NCI-H82 treated with DMSO at 0.1 percent for 48 hours (cell line): ENCODE measurements around the gene SUFU.

Experiments
- DNase-seq: peaks from one replicate; lab custom pipeline; 2025; ENCODE audit not compliant: unreplicated experiment; lab: John Stamatoyannopoulos, UW

Gene SUFU

GRCh38 chr10:102648269-102648888 is 144.6 kb downstream of the SUFU start:
- DNase-seq: no peak

DNA sequence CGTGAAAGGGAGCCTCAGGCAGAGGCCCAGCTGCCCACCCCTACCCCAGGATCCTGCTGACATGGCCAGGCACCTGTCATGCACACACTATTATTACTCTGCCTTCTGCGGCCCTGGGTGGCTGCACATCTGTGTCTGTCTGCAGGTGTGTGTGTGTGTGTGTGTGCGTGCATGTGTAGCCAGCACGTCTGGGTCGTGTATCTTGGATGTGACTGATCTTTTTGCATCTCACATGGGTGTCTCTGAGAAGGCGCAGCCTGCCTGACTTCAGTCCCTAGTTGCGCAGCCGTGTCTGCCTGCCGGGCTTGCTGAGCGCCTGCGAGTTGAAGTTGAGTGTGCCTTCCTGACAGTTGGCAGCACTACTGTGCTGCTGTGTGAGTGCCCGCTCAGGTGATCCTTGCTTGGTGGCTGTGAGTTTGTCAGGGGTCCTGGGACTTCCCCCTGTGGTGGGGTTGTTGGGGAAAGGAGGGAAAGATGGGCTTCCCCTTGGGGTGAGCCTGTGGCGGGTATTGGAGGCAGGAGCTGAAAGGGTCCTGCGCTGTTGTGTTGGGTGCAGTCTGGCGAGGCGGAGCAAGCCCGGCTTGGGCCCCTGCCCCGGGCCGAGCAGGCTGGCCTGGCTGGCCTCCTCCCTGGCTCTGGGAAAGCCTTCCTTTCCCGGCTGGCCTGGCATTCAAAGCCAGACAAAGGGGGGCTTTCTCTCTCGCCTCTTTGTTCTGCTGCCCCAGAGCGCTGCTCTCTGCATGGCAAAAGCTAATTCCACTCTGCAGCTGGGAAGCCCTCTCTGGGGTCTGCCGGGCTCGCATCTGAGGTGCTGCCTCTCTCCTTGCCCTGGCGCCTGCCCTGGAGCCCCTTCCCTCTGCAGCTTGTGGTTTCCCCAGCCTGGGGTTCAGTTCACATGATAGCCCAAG is 145.4 kb downstream of the SUFU start:
- no peak for DNase-seq

DNA sequence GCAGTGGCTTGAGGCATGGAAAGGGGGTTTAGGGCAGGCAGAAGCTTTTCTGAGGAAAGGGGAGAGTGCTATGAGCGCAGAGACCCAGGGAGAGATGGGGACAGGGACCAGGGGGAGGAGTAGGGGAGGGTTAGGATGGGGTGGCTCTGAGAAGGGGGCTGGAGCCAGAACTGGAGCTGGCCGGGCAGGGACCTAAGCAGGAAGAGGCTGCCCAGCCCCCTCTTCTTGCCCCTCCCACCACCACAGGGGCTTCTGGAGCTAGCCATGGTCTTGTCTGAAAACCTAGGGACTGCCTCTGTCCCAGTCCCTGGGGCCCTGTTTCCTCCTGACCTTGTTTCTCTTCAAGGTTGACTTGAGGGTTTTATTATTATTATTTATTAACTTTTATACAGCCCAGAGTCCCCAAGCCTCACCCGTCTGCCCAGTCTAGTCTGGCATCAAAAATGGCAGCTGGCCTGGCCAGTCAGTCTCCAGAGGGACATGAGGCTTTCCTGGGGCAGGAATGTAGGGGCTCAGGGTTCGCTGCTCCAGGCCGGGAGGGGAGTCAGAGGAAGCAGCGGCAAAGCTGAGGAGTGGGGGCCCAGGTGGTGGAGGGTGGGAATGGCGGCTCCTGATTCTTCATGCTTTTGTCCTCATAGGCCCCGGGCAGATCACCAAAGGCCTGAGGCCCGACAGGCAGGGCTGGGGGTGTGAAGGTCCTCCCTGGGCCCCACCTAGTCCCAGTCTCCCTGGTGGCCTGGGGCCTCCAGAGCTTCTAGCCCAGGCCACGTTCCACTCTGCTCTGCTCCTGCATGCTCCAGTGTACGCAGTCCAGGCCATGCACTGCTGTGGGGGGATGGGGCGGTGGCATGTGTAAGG is 146.3 kb downstream of the SUFU start:
- DNase-seq: no peak

GRCh38 chr10:102650655-102651454 is 147.1 kb downstream of the SUFU start:
- DNase-seq: no peak

DNA sequence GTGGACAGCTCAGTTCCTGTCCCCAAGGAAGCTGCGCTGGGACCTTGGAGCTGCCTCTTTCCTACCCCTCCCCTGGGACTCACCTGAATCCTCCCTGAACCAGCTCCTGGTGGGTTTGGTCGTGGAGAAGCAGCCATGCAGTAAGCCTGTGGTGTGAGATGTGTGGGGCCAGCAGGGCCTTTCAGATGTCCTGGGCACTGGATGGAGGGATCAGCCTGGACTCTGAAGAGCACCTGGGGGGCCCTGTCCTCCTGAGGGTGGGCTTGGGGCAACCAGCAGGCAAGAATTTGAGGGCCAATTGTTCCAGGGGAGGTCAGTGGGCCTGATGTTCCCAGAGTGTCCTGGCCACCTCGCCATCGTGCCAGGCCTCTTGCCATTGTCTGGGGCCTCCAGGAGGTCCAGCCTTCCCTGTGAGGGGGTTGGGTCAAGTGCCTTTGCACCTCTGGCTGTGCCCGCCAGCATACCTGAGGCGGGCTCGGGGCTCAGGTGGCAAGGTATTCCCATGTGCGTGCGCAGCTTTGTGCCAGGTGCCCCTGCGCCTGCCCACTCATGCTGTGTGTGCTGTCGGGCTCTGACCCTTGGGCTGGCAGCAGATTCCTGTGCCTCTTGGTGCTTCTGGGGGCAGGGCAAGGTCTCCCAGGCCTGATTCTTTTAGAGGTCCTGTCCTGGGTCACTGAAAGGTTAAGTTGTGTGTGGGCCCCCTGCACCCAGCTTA is 147.8 kb downstream of the SUFU start:
- DNase-seq: no peak

GRCh38 chr10:102652170-102652916 is 148.6 kb downstream of the SUFU start:
- DNase-seq: no peak

DNA sequence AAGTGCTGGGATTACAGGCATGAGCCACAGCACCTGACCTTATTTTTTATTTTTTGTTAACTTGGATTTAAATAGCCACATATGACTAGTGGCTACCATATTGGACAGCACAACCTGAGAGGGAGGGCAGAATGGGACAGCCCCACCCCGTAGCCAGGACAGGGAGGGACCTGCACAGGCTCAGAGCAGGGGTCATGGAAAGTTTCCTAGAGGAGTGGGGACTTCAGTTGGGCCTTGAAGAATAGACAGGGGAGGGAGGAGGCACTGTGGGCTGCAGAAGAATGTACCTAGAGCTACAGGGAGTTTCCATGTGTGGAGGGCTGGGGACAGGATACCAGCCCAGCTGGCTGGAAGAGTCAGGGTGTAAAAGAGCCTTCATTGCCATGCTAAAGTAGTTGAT is 149.3 kb downstream of the SUFU start:
- no peak for DNase-seq

DNA sequence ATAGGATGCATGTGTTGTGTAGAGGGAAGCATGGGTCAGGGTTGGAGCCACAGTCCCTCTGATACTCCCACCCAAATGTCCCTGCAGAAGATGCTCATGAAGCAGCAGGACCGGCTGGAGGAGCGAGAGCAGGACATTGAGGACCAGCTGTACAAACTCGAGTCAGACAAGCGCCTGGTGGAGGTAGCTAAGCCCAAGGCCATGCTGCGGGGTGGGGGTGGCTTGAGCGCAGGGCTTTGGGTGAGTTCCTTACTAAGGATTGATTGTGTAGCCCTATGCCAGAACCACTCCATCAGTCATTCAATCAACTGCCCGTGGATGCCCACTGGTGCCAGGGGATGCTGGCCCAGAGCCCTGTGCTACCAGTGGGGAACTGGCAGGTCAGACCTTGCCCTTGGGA is 150.8 kb downstream of the SUFU start:
- DNase-seq: no peak

DNA sequence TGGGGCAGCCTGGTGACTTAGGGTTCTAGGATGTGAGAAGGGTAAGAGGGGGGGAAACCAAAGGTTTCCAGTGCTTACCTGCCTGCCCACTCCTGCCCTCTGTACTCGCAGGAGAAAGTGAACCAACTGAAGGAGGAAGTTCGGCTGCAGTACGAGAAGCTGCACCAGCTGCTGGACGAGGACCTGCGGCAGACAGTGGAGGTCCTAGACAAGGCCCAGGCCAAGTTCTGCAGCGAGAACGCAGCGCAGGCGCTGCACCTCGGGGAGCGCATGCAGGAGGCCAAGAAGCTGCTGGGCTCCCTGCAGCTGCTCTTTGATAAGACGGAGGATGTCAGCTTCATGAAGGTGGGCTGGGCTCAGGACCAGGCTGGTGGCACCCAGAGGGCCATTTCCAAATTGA is 151.2 kb downstream of the SUFU start:
- no peak for DNase-seq

DNA sequence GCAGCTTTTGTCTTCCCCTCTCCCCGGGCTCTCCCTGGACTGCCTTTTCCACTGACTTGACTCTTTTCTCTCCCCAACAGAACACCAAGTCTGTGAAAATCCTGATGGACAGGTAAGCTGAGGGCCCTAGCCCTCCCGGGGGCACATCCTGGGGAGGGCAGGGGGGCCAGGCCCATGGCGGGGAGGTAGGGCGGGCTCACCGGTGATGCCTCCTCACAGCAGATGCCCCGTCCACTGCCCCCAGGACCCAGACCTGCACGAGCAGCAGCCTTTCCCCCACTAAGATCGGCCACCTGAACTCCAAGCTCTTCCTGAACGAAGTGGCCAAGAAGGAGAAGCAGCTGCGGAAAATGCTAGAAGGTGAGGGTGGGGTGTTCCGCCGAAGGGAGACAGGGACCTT is 152.3 kb downstream of the SUFU start:
- no peak for DNase-seq

DNA sequence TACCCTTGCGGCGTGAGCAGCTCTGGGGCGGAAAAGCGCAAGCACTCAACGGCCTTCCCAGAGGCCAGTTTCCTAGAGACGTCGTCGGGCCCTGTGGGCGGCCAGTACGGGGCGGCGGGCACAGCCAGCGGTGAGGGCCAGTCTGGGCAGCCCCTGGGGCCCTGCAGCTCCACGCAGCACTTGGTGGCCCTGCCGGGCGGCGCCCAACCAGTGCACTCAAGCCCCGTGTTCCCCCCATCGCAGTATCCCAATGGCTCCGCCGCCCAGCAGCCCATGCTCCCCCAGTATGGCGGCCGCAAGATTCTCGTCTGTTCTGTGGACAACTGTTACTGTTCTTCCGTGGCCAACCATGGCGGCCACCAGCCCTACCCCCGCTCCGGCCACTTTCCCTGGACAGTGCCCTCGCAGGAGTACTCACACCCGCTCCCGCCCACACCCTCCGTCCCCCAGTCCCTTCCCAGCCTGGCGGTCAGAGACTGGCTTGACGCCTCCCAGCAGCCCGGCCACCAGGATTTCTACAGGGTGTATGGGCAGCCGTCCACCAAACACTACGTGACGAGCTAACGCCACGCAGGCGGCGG is 153.1 kb downstream of the SUFU start:
- no peak for DNase-seq

DNA sequence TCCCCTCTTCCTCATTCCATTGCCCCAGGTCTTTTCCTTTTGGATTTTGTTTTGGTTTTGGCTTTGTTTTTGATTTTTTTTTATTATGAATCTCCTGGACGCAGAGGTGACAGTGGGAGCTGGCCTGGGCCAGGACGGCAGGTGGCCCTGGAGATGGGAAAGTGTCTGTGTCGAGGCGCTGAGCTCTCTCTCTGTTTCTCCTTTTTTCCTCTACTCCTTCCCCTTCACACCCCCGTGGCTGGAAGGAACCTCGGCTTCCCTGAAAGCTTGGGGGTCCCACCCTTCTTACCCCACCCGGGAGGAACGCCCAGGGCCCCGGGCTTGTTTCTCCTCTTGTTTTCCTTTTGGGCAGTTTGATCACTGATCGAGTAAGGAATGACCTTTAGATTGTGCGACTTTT is 153.7 kb downstream of the SUFU start:
- no peak for DNase-seq

GRCh38 chr10:102657984-102658724 is 154.4 kb downstream of the SUFU start:
- no peak for DNase-seq

- no peak for DNase-seq
Observed at GRCh38 chr10:102658802-102659201, 155.0 kb downstream of the SUFU start.

DNA sequence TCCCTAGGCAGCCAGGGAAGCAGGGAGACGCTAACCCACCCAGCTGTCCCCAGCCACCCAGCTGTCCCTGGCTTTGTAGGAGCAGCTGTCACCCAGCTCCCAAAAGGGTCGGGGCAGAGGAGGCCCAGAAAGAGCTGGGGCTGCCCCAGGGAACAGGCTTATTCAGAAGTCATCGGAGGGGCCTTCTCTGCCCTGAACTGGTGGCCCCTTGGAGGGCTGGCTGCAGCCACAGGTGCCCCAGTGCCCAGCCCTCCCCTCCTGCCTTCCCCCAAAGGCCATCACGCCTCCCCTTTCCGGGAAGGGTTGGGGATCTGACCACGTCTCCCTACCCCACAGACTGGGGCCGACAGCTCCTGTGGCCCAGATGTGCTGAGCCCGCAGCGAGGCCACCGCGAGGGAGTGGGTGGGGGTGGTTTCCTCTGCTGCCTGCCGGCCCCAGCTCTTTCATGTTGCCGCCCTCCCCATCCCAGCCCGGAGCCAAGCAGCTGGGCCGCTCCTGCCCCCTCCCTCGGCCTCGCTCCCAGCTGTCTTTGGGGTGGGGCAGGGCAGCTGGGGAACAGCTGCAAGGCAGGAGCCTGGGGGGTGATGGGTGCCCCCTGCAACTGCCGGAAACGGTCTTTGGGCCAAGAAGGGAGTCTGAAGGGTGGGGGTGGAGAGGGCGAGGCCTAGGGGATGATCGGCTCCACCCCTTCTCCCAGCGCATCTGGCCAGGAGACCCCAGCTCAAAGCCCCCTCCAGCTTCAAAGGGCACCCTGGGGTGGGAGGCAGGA is 157.3 kb downstream of the SUFU start:
- no peak for DNase-seq

- no peak for DNase-seq
Observed at GRCh38 chr10:102661658-102662028, 157.9 kb downstream of the SUFU start.

- no peak for DNase-seq
Observed at GRCh38 chr10:102665904-102666509, 162.2 kb downstream of the SUFU start.
